Panc1 (cell line): ENCODE measurements around the gene ABHD16B. TPM values are rescaled to one million over a fixed set of nuclear protein-coding genes. Genes with fewer than 3 reads are reported as not detected.

Experiments used
- ATAC-seq: fragments of 200-7000 bp; cut with Tn5 transposase; 2 replicates; pipeline ENCODE4 v1.9.1; 2020; ENCODE audit warnings: mild to moderate bottlenecking, moderate library complexity
- BruUV-seq: library from RNA; stranded (reverse); fragments of 400-500 nt; replicated peaks from 2 replicates; lab custom pipeline; 2021; lab: Mats Ljungman, UMichigan
- CTCF ChIA-PET: fragments of 300-600 bp; sonication (Branson Sonifier 250); formaldehyde crosslinking; loops from one replicate; lab custom pipeline; 2022; ENCODE audit warnings: antibody characterized with exemption; lab: Charles Lee
- POLR2A ChIA-PET: fragments of 300-600 bp; sonication (Branson Sonifier 250); formaldehyde crosslinking; loops from one replicate; lab custom pipeline; 2022; ENCODE audit warnings: antibody characterized with exemption; lab: Charles Lee
- DNase-seq: peaks from one replicate; pipeline ENCODE4 v3.0.0-alpha.2; 2010; ENCODE audit warnings: low read depth, low spot score
- H3K27ac ChIP-seq: 2 replicates; pipeline ENCODE4 v1.5.1; 2011; ENCODE audit warnings: mild to moderate bottlenecking, low read length, inconsistent platforms
- H3K27me3 ChIP-seq: fragments of 200-500 bp; sonication (Bioruptor generic); 2 replicates; pipeline ENCODE4 v1.6.0; 2014; ENCODE audit warnings: low read length, inconsistent platforms; ENCODE audit not compliant: control insufficient read depth, insufficient read depth
- H3K36me3 ChIP-seq: fragments of 200-500 bp; sonication (Bioruptor generic); 2 replicates; pipeline ENCODE4 v1.5.1; 2014; ENCODE audit warnings: inconsistent platforms, mild to moderate bottlenecking, low read length, moderate library complexity; ENCODE audit not compliant: control insufficient read depth, insufficient read depth
- H3K4me1 ChIP-seq: 2 replicates; pipeline ENCODE4 v1.5.1; 2011; ENCODE audit warnings: inconsistent platforms, mild to moderate bottlenecking, low read length, moderate library complexity; ENCODE audit not compliant: control insufficient read depth, insufficient read depth
- H3K4me3 ChIP-seq, 2 experiments: 2 replicates each; pipeline ENCODE4 v1.5.1; 2011 to 2012; ENCODE audit warnings: low read depth in 2 of 2, low read length in 2 of 2, mild to moderate bottlenecking in 2 of 2, inconsistent platforms in 1 of 2, moderate library complexity in 1 of 2
- H3K9me3 ChIP-seq: fragments of 200-500 bp; sonication (Bioruptor generic); 2 replicates; pipeline ENCODE4 v1.5.1; 2014; ENCODE audit warnings: low read depth, mild to moderate bottlenecking, inconsistent platforms, low read length, moderate library complexity; ENCODE audit not compliant: control insufficient read depth, insufficient read depth
- CTCF ChIP-seq: fragments of 450-650 bp; IDR thresholded peaks from 2 replicates; pipeline ENCODE4 v1.5.1; 2017; ENCODE audit warnings: mild to moderate bottlenecking
- POLR2AphosphoS5 ChIP-seq: IDR thresholded peaks from 2 replicates; pipeline ENCODE4 v1.6.1; 2012; ENCODE audit warnings: mild to moderate bottlenecking, low read depth, low read length, moderate library complexity
- SIN3A ChIP-seq: IDR thresholded peaks from 2 replicates; pipeline ENCODE4 v1.6.1; 2012; ENCODE audit warnings: low read depth, mild to moderate bottlenecking, low read length, moderate library complexity, borderline replicate concordance; ENCODE audit not compliant: insufficient read depth
- TCF7L2 ChIP-seq: IDR thresholded peaks from 2 replicates; pipeline ENCODE4 v1.6.1; 2011; ENCODE audit warnings: mild to moderate bottlenecking, low read depth, low read length, inconsistent platforms
- in situ Hi-C: cut with HindIII; loops from 2 replicates; pipeline ENCODE4 v1.10.0; 2016; ENCODE audit warnings: low sequenced_read_pairs, low pct_unique_long_range_greater_than_20kb
- intact Hi-C: fragments of 100-400 bp; cut with micrococcal nuclease; formaldehyde crosslinking; loops from one replicate; pipeline ENCODE4 v1.10.0; 2022; ENCODE audit not compliant: unreplicated experiment
- total RNA-seq: library from RNA; stranded (reverse); gene quantifications from one replicate; pipeline ENCODE4 v1.2.1, GENCODE V29; 2021; ENCODE audit not compliant: unreplicated experiment
- TF ChIP-seq, protein P1 (sequence below), 2 experiments: IDR thresholded peaks; 2 replicates each; pipeline ENCODE4 v1.6.1; 2011 to 2012; ENCODE audit warnings: low read depth in 2 of 2, control low read depth in 1 of 2, low read length in 1 of 2, mild to moderate bottlenecking in 1 of 2, moderate library complexity in 1 of 2; ENCODE audit not compliant: insufficient read depth in 1 of 2

Gene ABHD16B
- total RNA-seq, 1 experiment from 2014 or later = not detected

DNA sequence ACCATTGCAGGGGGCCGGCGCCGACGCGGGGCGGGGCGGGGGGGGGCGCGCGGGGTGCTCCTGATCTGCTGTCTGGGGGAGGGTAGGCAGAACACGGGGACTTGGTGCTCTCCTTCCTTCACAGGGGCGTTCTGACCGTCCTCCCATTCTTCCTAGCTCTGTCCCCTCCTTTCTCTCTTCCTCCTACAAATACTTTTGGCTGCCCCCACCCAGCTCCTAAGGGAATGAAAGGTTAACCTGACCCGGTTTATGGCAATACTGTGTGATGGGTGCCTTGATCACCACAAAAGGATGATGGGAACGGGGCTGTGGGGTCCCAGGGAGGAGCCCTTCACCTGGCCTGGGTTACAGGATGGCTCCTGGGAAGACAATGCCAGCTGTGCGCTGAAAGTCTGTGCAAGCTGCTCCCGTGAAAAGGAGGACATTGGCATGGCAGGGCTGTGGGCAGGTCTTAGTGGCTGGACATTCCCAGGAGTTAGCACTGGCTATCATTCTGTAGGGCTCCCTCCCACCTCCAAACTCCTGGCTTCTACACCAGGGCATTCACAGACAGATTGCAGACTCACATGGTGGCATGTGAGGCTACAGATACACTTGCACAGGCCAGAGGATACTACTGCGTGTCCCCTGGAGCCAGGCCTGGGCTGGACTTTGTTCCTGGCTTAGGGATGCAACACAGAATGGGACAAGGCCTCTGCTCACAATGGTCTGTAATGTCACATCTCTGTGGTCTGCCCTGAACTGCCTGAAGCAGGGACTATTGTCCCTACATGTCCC lies 1.9 kb downstream of the ABHD16B start:
- peak overlapping the region; percentile 89 to 98 for H3K4me3 ChIP-seq
- H3K27ac ChIP-seq = peak overlapping the region; percentile 84
- H3K27me3 ChIP-seq = no peaks in the 10 kb centered on the region
- ChIA-PET POLR2A (no interaction called here), CTCF (no interaction called here)
- no peak for ATAC-seq
- intact Hi-C loops (no loop called here), in situ Hi-C loops (no loop called here)
- H3K36me3 ChIP-seq = peaks cover 3% of the 10 kb centered on the region; the same call in 1 of the 2 replicates
- H3K9me3 ChIP-seq = no peaks in the 10 kb centered on the region
- TF ChIP-seq POLR2AphosphoS5 (no peak), TCF7L2 (no peak), CTCF (no peak), SIN3A (no peak)
- TF ChIP-seq, protein P1, sequence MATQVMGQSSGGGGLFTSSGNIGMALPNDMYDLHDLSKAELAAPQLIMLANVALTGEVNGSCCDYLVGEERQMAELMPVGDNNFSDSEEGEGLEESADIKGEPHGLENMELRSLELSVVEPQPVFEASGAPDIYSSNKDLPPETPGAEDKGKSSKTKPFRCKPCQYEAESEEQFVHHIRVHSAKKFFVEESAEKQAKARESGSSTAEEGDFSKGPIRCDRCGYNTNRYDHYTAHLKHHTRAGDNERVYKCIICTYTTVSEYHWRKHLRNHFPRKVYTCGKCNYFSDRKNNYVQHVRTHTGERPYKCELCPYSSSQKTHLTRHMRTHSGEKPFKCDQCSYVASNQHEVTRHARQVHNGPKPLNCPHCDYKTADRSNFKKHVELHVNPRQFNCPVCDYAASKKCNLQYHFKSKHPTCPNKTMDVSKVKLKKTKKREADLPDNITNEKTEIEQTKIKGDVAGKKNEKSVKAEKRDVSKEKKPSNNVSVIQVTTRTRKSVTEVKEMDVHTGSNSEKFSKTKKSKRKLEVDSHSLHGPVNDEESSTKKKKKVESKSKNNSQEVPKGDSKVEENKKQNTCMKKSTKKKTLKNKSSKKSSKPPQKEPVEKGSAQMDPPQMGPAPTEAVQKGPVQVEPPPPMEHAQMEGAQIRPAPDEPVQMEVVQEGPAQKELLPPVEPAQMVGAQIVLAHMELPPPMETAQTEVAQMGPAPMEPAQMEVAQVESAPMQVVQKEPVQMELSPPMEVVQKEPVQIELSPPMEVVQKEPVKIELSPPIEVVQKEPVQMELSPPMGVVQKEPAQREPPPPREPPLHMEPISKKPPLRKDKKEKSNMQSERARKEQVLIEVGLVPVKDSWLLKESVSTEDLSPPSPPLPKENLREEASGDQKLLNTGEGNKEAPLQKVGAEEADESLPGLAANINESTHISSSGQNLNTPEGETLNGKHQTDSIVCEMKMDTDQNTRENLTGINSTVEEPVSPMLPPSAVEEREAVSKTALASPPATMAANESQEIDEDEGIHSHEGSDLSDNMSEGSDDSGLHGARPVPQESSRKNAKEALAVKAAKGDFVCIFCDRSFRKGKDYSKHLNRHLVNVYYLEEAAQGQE (IDR thresholded peaks at IDR 0.05; ENCODE audit: insufficient read depth in 1 of 2, low read depth in 2 of 2, low read length in 1 of 2) = no peak
- no peak for DNase-seq
- BruUV-seq = no TSS peak
- peaks cover 21% of the 10 kb centered on the region for H3K4me1 ChIP-seq

DNA sequence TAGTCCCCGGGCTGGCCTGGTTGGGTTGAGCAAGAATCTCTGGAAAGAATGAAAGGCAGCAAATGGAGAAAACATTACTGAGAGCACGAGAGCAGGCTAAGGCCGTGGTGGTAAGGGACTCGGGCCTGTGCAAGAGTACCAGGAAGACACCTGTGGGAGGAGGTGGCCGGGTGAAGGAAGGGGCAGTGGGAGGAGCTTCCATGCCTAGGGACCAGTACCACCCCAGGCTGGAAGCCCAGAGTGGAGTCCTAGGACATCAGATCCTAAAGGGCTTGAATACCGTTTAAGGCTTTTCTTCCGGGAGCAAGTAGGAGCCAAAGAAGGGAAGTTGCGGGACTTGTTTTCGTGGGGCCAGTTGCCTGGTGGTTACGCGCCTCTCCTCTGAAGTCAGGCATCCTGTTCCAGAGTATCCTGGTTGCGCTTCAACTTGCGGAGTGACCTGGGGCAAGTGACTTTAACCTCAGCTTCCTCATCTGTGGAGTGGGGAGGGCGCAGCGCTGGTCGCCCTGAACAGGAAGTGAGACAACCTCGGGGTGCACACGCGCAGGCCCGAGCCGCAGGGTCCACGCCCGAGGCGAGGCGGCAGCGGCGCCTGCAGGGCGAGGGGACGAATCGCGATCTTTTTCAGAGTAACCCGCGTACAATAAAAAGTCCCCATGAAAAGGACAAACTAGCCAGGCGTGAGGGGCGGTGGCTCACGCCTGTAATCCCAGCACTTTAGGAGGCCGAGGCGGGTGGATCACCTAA lies 2.7 kb downstream of the ABHD16B start:
- in situ Hi-C loops = no loop called here
- ATAC-seq (peak; percentile 50), DNase-seq (peak; percentile 54)
- Histone ChIP-seq H3K9me3 (no peaks in the 10 kb centered on the region), H3K4me1 (peaks cover 14% of the 10 kb centered on the region), H3K4me3 (peak overlapping the region; percentile 89 to 98), H3K27ac (peak overlapping the region; percentile 84), H3K27me3 (no peaks in the 10 kb centered on the region), H3K36me3 (peaks cover 3% of the 10 kb centered on the region; the same call in 1 of the 2 replicates)
- ChIA-PET POLR2A (no interaction called here), CTCF (no interaction called here)
- no TSS peak for BruUV-seq
- intact Hi-C loops = no loop called here
- TF ChIP-seq, protein P1 (IDR thresholded peaks at IDR 0.05; ENCODE audit: insufficient read depth in 1 of 2, low read depth in 2 of 2, low read length in 1 of 2) = 0 out of 4 replicates have a peak, but pooled peaks of 1 of the 2 experiments have one; percentile 20
- TF ChIP-seq CTCF = no peak; the same call in 1 of the 2 replicates
